Astrocyte (in vitro differentiated cells and primary cell): ENCODE results near the gene NPTXR.

Experiments
- EZH2 ChIP-seq: IDR thresholded peaks from 2 replicates; pipeline ENCODE4 v1.6.1; 2012; ENCODE audit warnings: mild to moderate bottlenecking, low read length, inconsistent platforms; ENCODE audit not compliant: insufficient read depth
- TF ChIP-seq, protein P1 (sequence below): IDR thresholded peaks from 2 replicates; pipeline ENCODE4 v1.5.1; 2011; ENCODE audit warnings: low read depth, mild to moderate bottlenecking, inconsistent platforms, low read length, moderate library complexity; ENCODE audit not compliant: insufficient read depth

- TF ChIP-seq, protein P1, sequence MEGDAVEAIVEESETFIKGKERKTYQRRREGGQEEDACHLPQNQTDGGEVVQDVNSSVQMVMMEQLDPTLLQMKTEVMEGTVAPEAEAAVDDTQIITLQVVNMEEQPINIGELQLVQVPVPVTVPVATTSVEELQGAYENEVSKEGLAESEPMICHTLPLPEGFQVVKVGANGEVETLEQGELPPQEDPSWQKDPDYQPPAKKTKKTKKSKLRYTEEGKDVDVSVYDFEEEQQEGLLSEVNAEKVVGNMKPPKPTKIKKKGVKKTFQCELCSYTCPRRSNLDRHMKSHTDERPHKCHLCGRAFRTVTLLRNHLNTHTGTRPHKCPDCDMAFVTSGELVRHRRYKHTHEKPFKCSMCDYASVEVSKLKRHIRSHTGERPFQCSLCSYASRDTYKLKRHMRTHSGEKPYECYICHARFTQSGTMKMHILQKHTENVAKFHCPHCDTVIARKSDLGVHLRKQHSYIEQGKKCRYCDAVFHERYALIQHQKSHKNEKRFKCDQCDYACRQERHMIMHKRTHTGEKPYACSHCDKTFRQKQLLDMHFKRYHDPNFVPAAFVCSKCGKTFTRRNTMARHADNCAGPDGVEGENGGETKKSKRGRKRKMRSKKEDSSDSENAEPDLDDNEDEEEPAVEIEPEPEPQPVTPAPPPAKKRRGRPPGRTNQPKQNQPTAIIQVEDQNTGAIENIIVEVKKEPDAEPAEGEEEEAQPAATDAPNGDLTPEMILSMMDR = no peak
- TF ChIP-seq EZH2 = no peak
Measured at GRCh38 chr22:38798496-38798895, 45.3 kb downstream of the NPTXR start.
